Gastrocnemius medialis (tissue), 4 donors: ENCODE results near the gene TAPBP.

Experiments used
- CTCF ChIP-seq, 5 experiments: fragments of 450-650 bp in 3 of 5; fragments of 200-600 bp in 2 of 5; sonication (generic) in 2 of 5; IDR thresholded peaks in 4 of 5; conservative IDR thresholded peaks in 1 of 5; 1 replicate in 4 of 5; 2 replicates in 1 of 5; pipeline ENCODE4 v1.5.1; 2016 to 2019; ENCODE audit warnings: antibody characterized with exemption in 5 of 5, mild to moderate bottlenecking in 3 of 5, moderate library complexity in 3 of 5
- POLR2A ChIP-seq, 2 donors: fragments of 450-650 bp; IDR thresholded peaks; one replicate each; pipeline ENCODE4 v1.6.1; 2017; ENCODE audit warnings: antibody characterized with exemption in 2 of 2, mild to moderate bottlenecking in 2 of 2, moderate library complexity in 2 of 2

GRCh38 chr6:33323623-33323948 lies 9.7 kb upstream of the TAPBP start:
- no peak for TF ChIP-seq CTCF (IDR thresholded peaks at IDR 0.05 in 4 of 5, conservative IDR thresholded peaks at IDR 0.05 in 1 of 5)
- no peak for TF ChIP-seq POLR2A (IDR thresholded peaks at IDR 0.05)
